ENCODE results near the gene RILPL2. TPM values are rescaled to one million over a fixed set of nuclear protein-coding genes. Genes with fewer than 3 reads are reported as not detected.
A peak's percentile ranks its signal among the peaks of the same experiment; 100 is the strongest.

RILPL2 gene
- total RNA-seq, 1 experiment from 2014 or later, result 0.45 TPM

- H3K27me3 ChIP-seq (ENCODE audit: control insufficient read depth, insufficient read depth, low read length), result no peaks in the 10 kb centered on the region; the same call in none of the 2 replicates
- no peak overlapping the region for H3K4me3 ChIP-seq (ENCODE audit: insufficient read depth, low read depth, low read length)
- H3K36me3 ChIP-seq (replicated peaks; ENCODE audit: control insufficient read depth, insufficient read depth, low read length), result peaks cover 40% of the 10 kb centered on the region
- no peak for DNase-seq
These were observed 37.2 kb downstream of the RILPL2 start for GRCh38 chr12:123399255-123399617.

- peak; percentile 32 for DNase-seq
- Histone ChIP-seq H3K27me3 (ENCODE audit: control insufficient read depth, insufficient read depth, low read length) (no peaks in the 10 kb centered on the region; the same call in 1 of the 2 replicates), H3K4me3 (ENCODE audit: insufficient read depth, low read depth, low read length) (no peak overlapping the region), H3K36me3 (replicated peaks; ENCODE audit: control insufficient read depth, insufficient read depth, low read length) (peaks cover 38% of the 10 kb centered on the region)
These were observed 37.8 kb downstream of the RILPL2 start for GRCh38 chr12:123398550-123399254.

- Histone ChIP-seq H3K27me3 (ENCODE audit: control insufficient read depth, insufficient read depth, low read length) (no peaks in the 10 kb centered on the region; the same call in 1 of the 2 replicates), H3K4me3 (ENCODE audit: insufficient read depth, low read depth, low read length) (no peak overlapping the region), H3K36me3 (replicated peaks; ENCODE audit: control insufficient read depth, insufficient read depth, low read length) (peaks cover 33% of the 10 kb centered on the region)
- DNase-seq, result no peak
These were observed 38.3 kb downstream of the RILPL2 start for GRCh38 chr12:123398177-123398549.

- Histone ChIP-seq H3K36me3 (replicated peaks; ENCODE audit: control insufficient read depth, insufficient read depth, low read length) (peaks cover 30% of the 10 kb centered on the region), H3K27me3 (ENCODE audit: control insufficient read depth, insufficient read depth, low read length) (no peaks in the 10 kb centered on the region), H3K4me3 (ENCODE audit: insufficient read depth, low read depth, low read length) (no peak overlapping the region)
- no peak for DNase-seq
These were observed 39.1 kb downstream of the RILPL2 start for GRCh38 chr12:123397400-123397799.

- H3K36me3 ChIP-seq (replicated peaks; ENCODE audit: control insufficient read depth, insufficient read depth, low read length), result peaks cover 32% of the 10 kb centered on the region
- no peak for DNase-seq
- no peaks in the 10 kb centered on the region for H3K27me3 ChIP-seq (ENCODE audit: control insufficient read depth, insufficient read depth, low read length)
- no peak overlapping the region for H3K4me3 ChIP-seq (ENCODE audit: insufficient read depth, low read depth, low read length)
These were observed 39.5 kb downstream of the RILPL2 start for GRCh38 chr12:123396954-123397353.

- Histone ChIP-seq H3K36me3 (replicated peaks; ENCODE audit: control insufficient read depth, insufficient read depth, low read length) (peaks cover 36% of the 10 kb centered on the region), H3K4me3 (ENCODE audit: insufficient read depth, low read depth, low read length) (no peak overlapping the region), H3K27me3 (ENCODE audit: control insufficient read depth, insufficient read depth, low read length) (no peaks in the 10 kb centered on the region)
- DNase-seq, result no peak
These were observed 39.9 kb downstream of the RILPL2 start for GRCh38 chr12:123396543-123396942.

- Histone ChIP-seq H3K4me3 (ENCODE audit: insufficient read depth, low read depth, low read length) (no peak overlapping the region), H3K27me3 (ENCODE audit: control insufficient read depth, insufficient read depth, low read length) (peaks cover under 1% of the 10 kb centered on the region; the same call in 1 of the 2 replicates), H3K36me3 (replicated peaks; ENCODE audit: control insufficient read depth, insufficient read depth, low read length) (peaks cover 43% of the 10 kb centered on the region)
- DNase-seq, result no peak
These were observed 41.2 kb downstream of the RILPL2 start for GRCh38 chr12:123395236-123395635.

GRCh38 chr12:123393747-123394146, 42.7 kb downstream of the RILPL2 start:
- Histone ChIP-seq H3K4me3 (ENCODE audit: insufficient read depth, low read depth, low read length) (no peak overlapping the region), H3K27me3 (ENCODE audit: control insufficient read depth, insufficient read depth, low read length) (peaks cover 8% of the 10 kb centered on the region; the same call in 1 of the 2 replicates), H3K36me3 (replicated peaks; ENCODE audit: control insufficient read depth, insufficient read depth, low read length) (peaks cover 42% of the 10 kb centered on the region)
- DNase-seq, result no peak

- H3K4me3 ChIP-seq (ENCODE audit: insufficient read depth, low read depth, low read length), result no peak overlapping the region
- peaks cover 34% of the 10 kb centered on the region for H3K36me3 ChIP-seq (replicated peaks; ENCODE audit: control insufficient read depth, insufficient read depth, low read length)
These were observed 44.7 kb downstream of the RILPL2 start for GRCh38 chr12:123391546-123392343.

GRCh38 chr12:123390498-123391426, 45.7 kb downstream of the RILPL2 start:
- Histone ChIP-seq H3K27me3 (ENCODE audit: control insufficient read depth, insufficient read depth, low read length) (peaks cover 10% of the 10 kb centered on the region; the same call in 1 of the 2 replicates), H3K36me3 (replicated peaks; ENCODE audit: control insufficient read depth, insufficient read depth, low read length) (peaks cover 25% of the 10 kb centered on the region), H3K4me3 (ENCODE audit: insufficient read depth, low read depth, low read length) (no peak overlapping the region)
- DNase-seq, result no peak

More at GRCh38 chr12:123391546-123392343, 44.7 kb downstream of the RILPL2 start:
- peaks cover 10% of the 10 kb centered on the region; the same call in 1 of the 2 replicates for H3K27me3 ChIP-seq (ENCODE audit: control insufficient read depth, insufficient read depth, low read length)
- DNase-seq, result no peak

- DNase-seq, result peak; percentile 88
- Histone ChIP-seq H3K4me3 (ENCODE audit: insufficient read depth, low read depth, low read length) (peak overlapping the region; percentile 66), H3K27me3 (ENCODE audit: control insufficient read depth, insufficient read depth, low read length) (peaks cover 10% of the 10 kb centered on the region; the same call in 1 of the 2 replicates), H3K36me3 (replicated peaks; ENCODE audit: control insufficient read depth, insufficient read depth, low read length) (peaks cover 21% of the 10 kb centered on the region)
These were observed 46.7 kb downstream of the RILPL2 start for GRCh38 chr12:123389560-123390351.

- Histone ChIP-seq H3K36me3 (replicated peaks; ENCODE audit: control insufficient read depth, insufficient read depth, low read length) (peaks cover 17% of the 10 kb centered on the region), H3K27me3 (ENCODE audit: control insufficient read depth, insufficient read depth, low read length) (peaks cover 10% of the 10 kb centered on the region; the same call in 1 of the 2 replicates), H3K4me3 (ENCODE audit: insufficient read depth, low read depth, low read length) (peak overlapping the region; percentile 66)
- peak; percentile 87 for DNase-seq
These were observed 47.4 kb downstream of the RILPL2 start for GRCh38 chr12:123388951-123389559.

All from H7 (cell line).